ENCODE measurements around the gene CYTH3. TPM values are rescaled to one million over a fixed set of nuclear protein-coding genes. Genes with fewer than 3 reads are reported as not detected.
"Not testable (repeated sequence)": the region's sequence is repeated elsewhere in the genome, so short reads cannot be mapped to it uniquely, and the experiment has no call there.

Gene CYTH3
- total and polyA plus RNA-seq, 5 donors: 23.5 to 40.2 (median 29.1) TPM

DNA sequence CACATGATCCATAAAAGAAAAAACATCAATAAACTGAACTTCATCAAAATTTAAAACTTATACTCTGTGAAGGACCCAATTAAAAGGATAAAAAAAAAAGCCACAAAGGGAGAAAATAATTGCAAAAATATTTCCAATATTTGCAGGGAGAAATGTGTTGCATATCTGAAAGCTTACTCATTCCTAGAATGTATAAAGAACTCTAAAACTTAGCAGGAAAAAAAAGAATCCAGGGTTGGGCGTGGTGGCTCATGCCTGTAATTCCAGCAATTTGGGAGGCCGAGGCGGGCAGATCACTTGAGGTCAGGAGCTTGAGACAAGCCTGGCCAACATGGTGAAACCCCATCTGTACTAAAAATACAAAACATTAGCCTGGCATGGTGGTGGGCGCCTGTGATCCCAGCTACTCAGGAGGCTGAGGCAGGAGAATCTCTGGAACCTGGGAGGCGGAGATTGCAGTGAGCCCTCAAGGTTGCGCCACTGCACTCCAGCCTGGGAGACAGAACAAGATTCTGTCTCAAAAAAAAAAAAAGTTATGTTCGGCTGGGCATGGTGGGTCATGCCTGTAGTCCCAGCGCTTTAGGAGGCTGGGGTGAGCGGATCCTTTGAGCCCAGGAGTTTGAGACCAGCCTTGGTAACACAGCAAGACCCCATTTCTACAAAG is 11.1 kb upstream of the CYTH3 start:
- H3K4me3 ChIP-seq (ENCODE audit: low read length); H3K27me3 ChIP-seq (ENCODE audit: control insufficient read depth, insufficient read depth); H3K27ac ChIP-seq (ENCODE audit: low read length); intact Hi-C loops (cut with DNase I); ATAC-seq; H3K4me1 ChIP-seq (ENCODE audit: control insufficient read depth, insufficient read depth, low read length); DNase-seq; H3K9me3 ChIP-seq (ENCODE audit: control insufficient read depth, low read length): not testable (repeated sequence)
- 95% methylated on average over 9 of the region's 9 CpGs for WGBS

DNA sequence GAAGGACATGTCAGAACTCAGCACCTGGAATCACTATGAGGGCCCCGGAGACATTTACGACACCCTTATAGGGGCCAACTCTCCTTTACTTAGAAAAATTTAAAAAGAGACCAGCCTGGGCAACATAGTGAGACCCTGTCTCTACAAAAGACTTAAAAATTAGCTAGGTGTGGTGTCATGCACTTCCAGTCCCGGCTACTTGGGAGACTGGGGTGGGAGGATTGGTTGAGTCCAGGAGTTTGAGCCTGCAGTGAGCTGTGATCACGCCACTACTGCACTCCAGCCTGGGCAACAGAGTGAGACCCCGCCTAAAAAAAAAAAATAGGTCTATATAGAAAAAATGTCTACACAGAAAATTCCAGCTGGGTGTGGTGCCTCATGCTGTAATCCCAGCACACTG is 7.5 kb upstream of the CYTH3 start:
- Histone ChIP-seq H3K27ac (ENCODE audit: low read length) (no peak overlapping the region), H3K9me3 (ENCODE audit: control insufficient read depth, low read length) (no peaks in the 10 kb centered on the region), H3K4me3 (ENCODE audit: low read length) (no peak overlapping the region), H3K27me3 (ENCODE audit: control insufficient read depth, insufficient read depth) (no peaks in the 10 kb centered on the region), H3K4me1 (ENCODE audit: control insufficient read depth, insufficient read depth, low read length) (no peaks in the 10 kb centered on the region)
- intact Hi-C loops (cut with DNase I): loop anchor here in 1 of 4 donors (10.0 kb wide), 1 partner anchor 115 kb away; no protein-coding TSS in a partner anchor
- no peak for DNase-seq
- 95% methylated on average over 5 of the region's 5 CpGs for WGBS
- ATAC-seq: no peak

DNA sequence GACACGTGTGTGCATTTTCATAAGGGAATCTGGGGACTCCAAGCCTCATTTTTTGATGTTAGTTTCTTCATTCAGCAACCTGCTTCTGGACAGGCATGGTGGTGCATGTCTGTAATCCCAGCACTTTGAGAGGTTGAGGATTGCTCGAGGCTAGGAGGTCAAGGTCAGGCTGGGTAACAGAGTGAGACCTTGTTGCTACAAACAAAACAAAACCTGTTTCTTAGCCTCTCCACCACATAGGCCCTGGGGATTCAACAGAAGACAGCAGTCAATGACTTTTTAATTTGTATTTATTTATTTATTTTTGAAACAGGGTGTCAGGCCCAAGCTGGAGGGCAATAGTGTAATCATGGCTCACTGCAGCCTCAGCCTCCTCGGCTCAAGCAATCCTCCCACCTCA is 6.9 kb upstream of the CYTH3 start:
- Histone ChIP-seq H3K9me3 (ENCODE audit: control insufficient read depth, low read length) (no peaks in the 10 kb centered on the region), H3K4me3 (ENCODE audit: low read length) (no peak overlapping the region), H3K4me1 (ENCODE audit: control insufficient read depth, insufficient read depth, low read length) (no peaks in the 10 kb centered on the region), H3K27me3 (ENCODE audit: control insufficient read depth, insufficient read depth) (no peaks in the 10 kb centered on the region), H3K27ac (ENCODE audit: low read length) (no peak overlapping the region)
- no peak for ATAC-seq
- no peak for DNase-seq
- intact Hi-C loops (cut with DNase I): loop anchor here in 1 of 4 donors (10.0 kb wide), 1 partner anchor 115 kb away; no protein-coding TSS in a partner anchor
- WGBS: 78% methylated on average over 3 of the region's 3 CpGs

DNA sequence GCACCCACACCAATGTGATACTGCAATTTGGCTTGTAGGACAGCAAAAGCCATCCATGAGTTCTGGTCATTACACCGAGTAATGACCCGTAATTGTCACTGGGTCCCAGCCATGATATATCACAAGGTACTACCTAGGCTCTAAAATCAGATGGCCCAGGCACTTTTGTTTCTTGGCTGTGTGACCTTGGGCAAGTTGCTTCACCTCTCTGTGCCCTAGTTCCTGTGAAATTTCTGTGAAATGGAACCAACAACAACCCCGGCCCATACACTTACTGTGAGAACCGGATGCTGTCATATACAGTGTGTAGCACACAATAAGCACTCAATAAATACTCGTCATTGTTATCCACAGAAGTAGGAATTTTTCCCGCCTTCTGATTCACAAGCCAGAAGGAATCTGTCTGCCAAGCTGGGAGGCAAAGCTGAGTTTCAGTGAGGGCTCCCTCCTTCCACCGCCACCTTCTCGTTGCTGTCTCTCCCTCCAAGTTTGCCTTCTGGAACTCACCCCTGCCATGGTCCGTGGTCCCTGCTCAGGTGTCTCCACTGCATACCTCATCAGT is 6.4 kb upstream of the CYTH3 start:
- Histone ChIP-seq H3K27me3 (ENCODE audit: control insufficient read depth, insufficient read depth) (no peaks in the 10 kb centered on the region), H3K9me3 (ENCODE audit: control insufficient read depth, low read length) (no peaks in the 10 kb centered on the region), H3K4me1 (ENCODE audit: control insufficient read depth, insufficient read depth, low read length) (no peaks in the 10 kb centered on the region), H3K4me3 (ENCODE audit: low read length) (no peak overlapping the region), H3K27ac (ENCODE audit: low read length) (no peak overlapping the region)
- 93% methylated on average over 9 of the region's 9 CpGs for WGBS
- intact Hi-C loops (cut with DNase I): loop anchor here in 1 of 4 donors (10.0 kb wide), 1 partner anchor 114 kb away; no protein-coding TSS in a partner anchor
- DNase-seq (no peak), ATAC-seq (no peak)

DNA sequence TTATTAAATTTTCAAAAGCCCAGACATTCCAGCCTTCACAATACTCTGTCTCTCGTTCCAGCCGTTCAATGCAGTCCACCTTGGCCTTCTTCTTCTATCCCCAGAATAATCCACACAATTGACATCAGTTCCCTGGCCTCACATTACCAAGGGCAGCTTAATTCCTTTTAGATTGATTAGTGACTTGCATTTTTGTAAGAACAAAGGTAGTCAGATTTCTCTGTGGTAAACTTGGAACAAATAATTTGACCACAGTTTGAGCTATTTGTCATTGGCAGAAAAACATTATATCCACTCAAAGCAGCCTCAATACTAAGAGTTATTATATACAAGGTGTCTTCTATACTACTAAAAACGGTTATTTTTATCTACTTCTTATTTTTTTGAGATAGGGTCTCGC is 5.1 kb upstream of the CYTH3 start:
- WGBS: 90% methylated on average over 4 of the region's 4 CpGs
- intact Hi-C loops (cut with DNase I): loop anchor here in 1 of 4 donors (10.0 kb wide), 1 partner anchor 113 kb away; no protein-coding TSS in a partner anchor

DNA sequence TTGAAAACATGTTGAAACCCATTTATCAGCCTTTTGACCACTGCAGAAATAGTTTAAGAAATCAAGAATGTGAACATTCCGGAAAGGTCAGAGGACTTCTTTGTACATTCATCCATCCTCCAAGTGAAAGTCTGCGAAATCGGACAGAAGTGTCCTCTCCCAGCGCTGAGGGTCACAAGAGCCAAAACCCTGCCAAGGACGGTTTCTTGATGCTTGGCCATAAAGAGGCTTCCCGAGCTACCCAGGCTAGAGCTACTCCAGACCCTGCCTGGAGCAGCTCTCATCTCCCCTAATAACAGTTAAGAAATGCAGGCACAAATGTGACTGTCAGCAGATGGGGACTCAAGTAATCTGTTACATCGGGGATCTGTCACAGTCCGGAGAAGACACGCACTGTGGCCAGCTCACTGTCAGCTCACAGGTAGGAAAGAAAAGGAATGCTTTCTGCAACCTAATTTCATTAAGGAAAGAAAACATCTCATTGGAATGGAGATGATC is 4.5 kb upstream of the CYTH3 start:
- H3K4me1 ChIP-seq (ENCODE audit: control insufficient read depth, insufficient read depth, low read length): no peaks in the 10 kb centered on the region
- DNase-seq (no peak), ATAC-seq (no peak)
- H3K4me3 ChIP-seq (ENCODE audit: low read length): no peak overlapping the region
- no peaks in the 10 kb centered on the region for H3K9me3 ChIP-seq (ENCODE audit: control insufficient read depth, low read length)
- WGBS: 70% methylated on average over 9 of the region's 9 CpGs
- H3K27me3 ChIP-seq (ENCODE audit: control insufficient read depth, insufficient read depth): no peaks in the 10 kb centered on the region
- intact Hi-C loops (cut with DNase I): loop anchor here in 1 of 4 donors (10.0 kb wide), 1 partner anchor 112 kb away; no protein-coding TSS in a partner anchor
- no peak overlapping the region for H3K27ac ChIP-seq (ENCODE audit: low read length)

More for the DNA sequence above, 5.1 kb upstream of the CYTH3 start:
- Histone ChIP-seq H3K27me3 (ENCODE audit: control insufficient read depth, insufficient read depth) (no peaks in the 10 kb centered on the region), H3K4me1 (ENCODE audit: control insufficient read depth, insufficient read depth, low read length) (no peaks in the 10 kb centered on the region), H3K9me3 (ENCODE audit: control insufficient read depth, low read length) (no peaks in the 10 kb centered on the region), H3K4me3 (ENCODE audit: low read length) (no peak overlapping the region), H3K27ac (ENCODE audit: low read length) (no peak overlapping the region)
- DNase-seq: no peak
- ATAC-seq: no peak

DNA sequence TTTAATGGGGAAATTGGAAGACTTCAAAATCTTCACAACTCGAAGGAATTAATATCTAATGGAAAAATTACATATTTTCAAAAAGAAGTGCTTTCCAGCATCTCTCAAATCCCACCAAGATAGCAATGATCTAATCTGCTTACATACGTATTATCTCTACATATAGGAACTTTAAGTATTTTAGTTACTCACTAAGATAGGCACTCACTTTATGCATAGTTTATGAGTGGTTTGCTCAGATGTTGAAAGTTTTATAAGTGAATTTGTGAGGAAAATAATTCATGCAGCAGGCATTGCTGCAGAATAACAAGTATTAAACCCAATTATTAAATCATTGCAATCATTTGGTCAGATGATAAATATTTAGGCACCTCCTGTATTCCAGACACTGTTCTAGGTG is 2.3 kb upstream of the CYTH3 start:
- intact Hi-C loops (cut with DNase I): loop anchor here in 3 of 4 donors (5.0 to 10.0 kb wide), 2 partner anchors 107 to 110 kb away; no protein-coding TSS in a partner anchor
- 79% methylated on average over 2 of the region's 2 CpGs for WGBS

DNA sequence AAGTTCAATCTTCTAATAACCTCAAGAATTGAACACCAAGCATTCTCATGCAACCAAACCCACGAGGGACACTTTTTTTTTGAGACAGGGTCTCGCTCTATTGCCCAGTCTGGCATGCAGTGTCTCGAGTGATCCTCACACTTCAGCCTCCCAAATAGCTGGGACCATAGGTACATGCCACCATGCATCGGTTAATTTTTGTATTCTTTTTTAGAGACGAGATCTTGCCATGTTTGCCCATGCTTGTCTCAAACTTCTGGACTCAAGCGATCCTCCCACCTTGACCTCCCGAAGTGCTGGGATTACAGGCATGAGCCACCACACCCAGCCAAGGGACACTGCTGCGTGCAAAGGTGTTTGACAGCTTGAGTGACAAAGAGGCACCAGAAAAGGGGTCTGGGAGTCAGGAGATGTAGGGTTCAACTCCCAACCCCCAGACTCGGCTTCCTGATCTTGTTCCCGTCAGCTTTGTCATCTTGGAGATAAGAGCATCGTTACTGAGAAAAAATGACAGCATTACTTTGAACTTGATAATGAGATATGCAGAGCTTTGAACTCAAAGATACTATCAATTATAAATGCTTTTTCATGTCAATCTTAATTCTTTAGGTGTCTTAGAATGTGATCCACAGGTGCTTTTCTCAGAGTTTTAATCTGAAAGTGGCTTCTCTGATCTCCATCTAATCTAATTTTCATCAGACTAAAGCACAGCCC is 1.6 kb upstream of the CYTH3 start:
- intact Hi-C loops (cut with DNase I): loop anchor here in 3 of 4 donors (5.0 to 10.0 kb wide), 2 partner anchors 107 to 109 kb away; no protein-coding TSS in a partner anchor
- Histone ChIP-seq H3K27me3 (ENCODE audit: control insufficient read depth, insufficient read depth) (no peaks in the 10 kb centered on the region), H3K4me1 (ENCODE audit: control insufficient read depth, insufficient read depth, low read length) (peaks cover 6% of the 10 kb centered on the region), H3K4me3 (ENCODE audit: low read length) (no peak overlapping the region), H3K27ac (ENCODE audit: low read length) (no peak overlapping the region), H3K9me3 (ENCODE audit: control insufficient read depth, low read length) (no peaks in the 10 kb centered on the region)
- ATAC-seq (no peak), DNase-seq (no peak)
- WGBS: 88% methylated on average over 11 of the region's 11 CpGs

More for the DNA sequence above, 2.3 kb upstream of the CYTH3 start:
- DNase-seq (no peak), ATAC-seq (no peak)
- Histone ChIP-seq H3K27ac (ENCODE audit: low read length) (no peak overlapping the region), H3K4me1 (ENCODE audit: control insufficient read depth, insufficient read depth, low read length) (peaks cover 3% of the 10 kb centered on the region), H3K4me3 (ENCODE audit: low read length) (no peak overlapping the region), H3K9me3 (ENCODE audit: control insufficient read depth, low read length) (no peaks in the 10 kb centered on the region), H3K27me3 (ENCODE audit: control insufficient read depth, insufficient read depth) (no peaks in the 10 kb centered on the region)

DNA sequence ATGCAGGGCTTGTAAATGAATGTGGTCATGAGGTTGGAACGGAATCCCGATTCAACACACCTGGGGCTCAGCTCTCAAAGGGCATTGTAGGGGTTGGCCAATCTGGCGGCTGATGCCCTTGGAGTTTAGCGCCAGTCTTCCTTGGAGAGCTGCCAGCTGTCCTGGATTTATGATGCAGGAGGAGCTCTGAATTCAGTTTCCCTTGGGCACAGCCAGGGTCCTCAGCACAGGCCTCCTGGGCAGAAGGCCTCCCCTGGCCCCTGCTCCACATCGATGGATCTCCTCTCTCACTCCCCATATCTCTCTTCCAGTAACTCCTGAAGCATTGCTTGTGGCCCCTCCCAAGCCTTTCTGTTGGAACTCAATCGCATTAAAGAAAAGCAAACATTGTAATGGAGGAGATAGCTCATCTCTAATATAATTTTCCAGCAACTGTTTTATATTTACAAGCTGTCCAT is 985 bp upstream of the CYTH3 start:
- H3K27me3 ChIP-seq (ENCODE audit: control insufficient read depth, insufficient read depth): no peaks in the 10 kb centered on the region
- ATAC-seq (no peak), DNase-seq (peak in 1 of 3 donors; percentile 28)
- 83% methylated on average over 6 of the region's 6 CpGs for WGBS
- H3K9me3 ChIP-seq (ENCODE audit: control insufficient read depth, low read length): no peaks in the 10 kb centered on the region
- no peak overlapping the region for H3K27ac ChIP-seq (ENCODE audit: low read length)
- H3K4me3 ChIP-seq (ENCODE audit: low read length): no peak overlapping the region
- intact Hi-C loops (cut with DNase I): loop anchor here in 3 of 4 donors (5.0 to 10.0 kb wide), 2 partner anchors 106 to 109 kb away; no protein-coding TSS in a partner anchor
- H3K4me1 ChIP-seq (ENCODE audit: control insufficient read depth, insufficient read depth, low read length): peaks cover 9% of the 10 kb centered on the region

DNA sequence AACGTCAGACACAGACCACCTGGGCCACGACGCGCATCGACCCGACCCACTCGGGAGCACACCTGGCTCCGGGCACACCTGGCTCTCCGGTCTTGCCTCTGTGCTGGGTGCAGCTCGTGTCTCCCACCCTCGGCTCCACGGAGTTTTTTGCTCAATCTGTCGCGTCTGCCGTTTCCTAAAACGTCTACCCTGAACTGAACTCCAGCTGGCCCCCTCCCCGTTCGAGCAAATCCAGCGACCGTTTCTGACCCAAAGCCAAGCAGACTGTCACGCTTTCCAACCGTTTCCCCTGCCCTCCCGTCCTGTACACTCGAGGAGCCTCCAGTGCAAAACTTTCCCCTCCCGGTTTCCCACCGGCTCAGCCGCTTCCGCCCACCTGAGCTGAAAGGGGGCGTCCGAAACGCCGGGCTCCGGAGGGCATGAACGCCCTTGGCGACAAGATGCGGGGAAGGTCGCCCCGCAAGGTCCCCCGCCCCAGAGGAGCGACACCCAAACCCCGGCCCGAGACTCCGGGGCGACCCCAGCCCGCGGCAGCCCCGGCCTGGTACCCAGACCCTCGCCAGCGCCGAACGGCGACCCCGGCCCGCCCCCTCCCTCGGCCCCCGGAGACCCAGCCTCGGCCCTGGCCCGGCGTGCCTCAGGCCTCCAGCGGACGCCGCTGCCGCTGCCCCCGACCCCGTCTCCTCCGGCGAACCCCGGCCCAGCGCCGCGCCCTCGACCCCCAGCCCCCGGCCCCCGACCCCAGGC is 557 bp downstream of the CYTH3 start:
- under 1% methylated on average over 74 of the region's 74 CpGs for WGBS
- H3K27me3 ChIP-seq (ENCODE audit: control insufficient read depth, insufficient read depth): no peaks in the 10 kb centered on the region
- H3K27ac ChIP-seq (ENCODE audit: low read length): peak overlapping the region; percentile 6
- intact Hi-C loops (cut with DNase I): loop anchor here in 3 of 4 donors (5.0 to 10.0 kb wide), 2 partner anchors 105 to 107 kb away; no protein-coding TSS in a partner anchor
- peaks cover 9% of the 10 kb centered on the region for H3K4me1 ChIP-seq (ENCODE audit: control insufficient read depth, insufficient read depth, low read length)
- no peaks in the 10 kb centered on the region for H3K9me3 ChIP-seq (ENCODE audit: control insufficient read depth, low read length)
- peak overlapping the region; percentile 96 for H3K4me3 ChIP-seq (ENCODE audit: low read length)
- peak; percentile 11 to 23 for ATAC-seq
- peak; percentile 32 to 75 (median 68) for DNase-seq

Measured in right cardiac atrium (tissue), 5 donors.